ENCODE data around the gene DRC1. TPM values are rescaled to one million over a fixed set of nuclear protein-coding genes. Genes with fewer than 3 reads are reported as not detected.
A peak's percentile ranks its signal among the peaks of the same experiment; 100 is the strongest.

The DRC1 gene
- total and polyA plus RNA-seq, 2 of the 13 experiments (the other 11 are each of a cell fraction or from before 2014, with no cell fraction given) = 0.07 TPM; not detected in 1

DNA sequence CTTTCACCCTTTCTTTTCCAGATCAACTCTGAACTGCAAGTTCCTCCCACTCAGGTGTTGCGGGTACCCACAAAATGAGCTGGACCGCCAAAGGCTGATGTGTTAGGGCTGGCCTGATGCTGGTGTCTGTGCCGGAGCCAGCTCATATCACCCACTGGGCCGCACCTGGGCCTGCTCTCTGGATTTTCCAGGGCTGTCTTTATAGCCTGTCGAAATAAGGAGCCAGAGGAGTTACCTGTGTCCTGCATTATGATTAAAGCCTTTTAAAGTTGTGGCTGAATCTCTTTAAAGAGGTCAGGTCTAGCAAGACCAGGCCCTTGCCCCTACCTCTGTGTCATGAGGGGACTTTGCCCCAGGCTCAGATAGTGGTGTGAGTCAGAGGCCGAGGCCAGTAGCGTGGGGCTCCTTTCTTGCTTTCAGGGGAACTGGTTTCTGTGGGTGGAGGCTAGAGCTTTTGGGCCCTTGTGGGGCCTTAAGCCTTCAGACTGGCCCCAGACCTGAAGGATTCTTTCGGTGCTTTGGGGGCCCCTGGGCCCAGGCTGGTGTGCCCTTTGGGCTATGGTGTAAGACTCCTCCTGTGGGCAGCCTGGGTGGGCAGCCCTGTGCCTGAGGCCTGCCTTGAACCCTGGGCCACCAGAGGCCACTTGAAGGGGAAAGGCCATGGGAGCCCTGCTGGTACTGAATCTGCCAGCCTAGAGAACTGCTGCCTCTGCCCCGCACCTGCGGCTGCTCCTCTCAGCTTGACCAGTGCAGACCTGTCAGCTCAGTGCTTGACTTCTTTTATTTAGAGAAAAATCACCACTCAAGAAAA lies 54.9 kb downstream of the DRC1 start (continued):
- TF ChIP-seq, protein P1, sequence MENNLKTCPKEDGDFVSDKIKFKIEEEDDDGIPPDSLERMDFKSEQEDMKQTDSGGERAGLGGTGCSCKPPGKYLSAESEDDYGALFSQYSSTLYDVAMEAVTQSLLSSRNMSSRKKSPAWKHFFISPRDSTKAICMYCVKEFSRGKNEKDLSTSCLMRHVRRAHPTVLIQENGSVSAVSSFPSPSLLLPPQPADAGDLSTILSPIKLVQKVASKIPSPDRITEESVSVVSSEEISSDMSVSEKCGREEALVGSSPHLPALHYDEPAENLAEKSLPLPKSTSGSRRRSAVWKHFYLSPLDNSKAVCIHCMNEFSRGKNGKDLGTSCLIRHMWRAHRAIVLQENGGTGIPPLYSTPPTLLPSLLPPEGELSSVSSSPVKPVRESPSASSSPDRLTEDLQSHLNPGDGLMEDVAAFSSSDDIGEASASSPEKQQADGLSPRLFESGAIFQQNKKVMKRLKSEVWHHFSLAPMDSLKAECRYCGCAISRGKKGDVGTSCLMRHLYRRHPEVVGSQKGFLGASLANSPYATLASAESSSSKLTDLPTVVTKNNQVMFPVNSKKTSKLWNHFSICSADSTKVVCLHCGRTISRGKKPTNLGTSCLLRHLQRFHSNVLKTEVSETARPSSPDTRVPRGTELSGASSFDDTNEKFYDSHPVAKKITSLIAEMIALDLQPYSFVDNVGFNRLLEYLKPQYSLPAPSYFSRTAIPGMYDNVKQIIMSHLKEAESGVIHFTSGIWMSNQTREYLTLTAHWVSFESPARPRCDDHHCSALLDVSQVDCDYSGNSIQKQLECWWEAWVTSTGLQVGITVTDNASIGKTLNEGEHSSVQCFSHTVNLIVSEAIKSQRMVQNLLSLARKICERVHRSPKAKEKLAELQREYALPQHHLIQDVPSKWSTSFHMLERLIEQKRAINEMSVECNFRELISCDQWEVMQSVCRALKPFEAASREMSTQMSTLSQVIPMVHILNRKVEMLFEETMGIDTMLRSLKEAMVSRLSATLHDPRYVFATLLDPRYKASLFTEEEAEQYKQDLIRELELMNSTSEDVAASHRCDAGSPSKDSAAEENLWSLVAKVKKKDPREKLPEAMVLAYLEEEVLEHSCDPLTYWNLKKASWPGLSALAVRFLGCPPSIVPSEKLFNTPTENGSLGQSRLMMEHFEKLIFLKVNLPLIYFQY (CRISPR knock-in tag; IDR thresholded peaks at IDR 0.05; ENCODE audit: borderline replicate concordance) = peak; percentile 56; the same call in 1 of the 2 replicates
- TF ChIP-seq SCMH1 (CRISPR knock-in tag; IDR thresholded peaks at IDR 0.05; ENCODE audit: borderline replicate concordance) (no peak), KMT2A (CRISPR knock-in tag; IDR thresholded peaks at IDR 0.05) (0 out of 2 replicates have a peak, but pooled peaks have one; percentile 27), ZNF382 (CRISPR knock-in tag; IDR thresholded peaks at IDR 0.05; ENCODE audit: borderline replicate concordance) (no peak), SSRP1 (CRISPR knock-in tag; IDR thresholded peaks at IDR 0.05) (no peak), JUNB (CRISPR knock-in tag; IDR thresholded peaks at IDR 0.05; ENCODE audit: borderline replicate concordance) (peak; percentile 38; the same call in 1 of the 2 replicates), ZNF337 (CRISPR knock-in tag; IDR thresholded peaks at IDR 0.05; ENCODE audit: borderline replicate concordance, low read depth) (no peak), MZF1 (CRISPR knock-in tag; IDR thresholded peaks at IDR 0.05; ENCODE audit: borderline replicate concordance) (no peak)
- TF ChIP-seq, protein P2, sequence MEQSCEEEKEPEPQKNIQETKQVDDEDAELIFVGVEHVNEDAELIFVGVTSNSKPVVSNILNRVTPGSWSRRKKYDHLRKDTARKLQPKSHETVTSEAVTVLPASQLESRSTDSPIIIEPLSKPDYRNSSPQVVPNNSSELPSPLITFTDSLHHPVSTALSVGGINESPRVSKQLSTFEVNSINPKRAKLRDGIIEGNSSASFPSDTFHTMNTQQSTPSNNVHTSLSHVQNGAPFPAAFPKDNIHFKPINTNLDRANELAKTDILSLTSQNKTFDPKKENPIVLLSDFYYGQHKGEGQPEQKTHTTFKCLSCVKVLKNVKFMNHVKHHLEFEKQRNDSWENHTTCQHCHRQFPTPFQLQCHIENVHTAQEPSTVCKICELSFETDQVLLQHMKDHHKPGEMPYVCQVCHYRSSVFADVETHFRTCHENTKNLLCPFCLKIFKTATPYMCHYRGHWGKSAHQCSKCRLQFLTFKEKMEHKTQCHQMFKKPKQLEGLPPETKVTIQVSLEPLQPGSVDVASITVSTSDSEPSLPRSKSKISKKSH (CRISPR knock-in tag; IDR thresholded peaks at IDR 0.05; ENCODE audit: borderline replicate concordance) = no peak
- TF ChIP-seq, protein P3, sequence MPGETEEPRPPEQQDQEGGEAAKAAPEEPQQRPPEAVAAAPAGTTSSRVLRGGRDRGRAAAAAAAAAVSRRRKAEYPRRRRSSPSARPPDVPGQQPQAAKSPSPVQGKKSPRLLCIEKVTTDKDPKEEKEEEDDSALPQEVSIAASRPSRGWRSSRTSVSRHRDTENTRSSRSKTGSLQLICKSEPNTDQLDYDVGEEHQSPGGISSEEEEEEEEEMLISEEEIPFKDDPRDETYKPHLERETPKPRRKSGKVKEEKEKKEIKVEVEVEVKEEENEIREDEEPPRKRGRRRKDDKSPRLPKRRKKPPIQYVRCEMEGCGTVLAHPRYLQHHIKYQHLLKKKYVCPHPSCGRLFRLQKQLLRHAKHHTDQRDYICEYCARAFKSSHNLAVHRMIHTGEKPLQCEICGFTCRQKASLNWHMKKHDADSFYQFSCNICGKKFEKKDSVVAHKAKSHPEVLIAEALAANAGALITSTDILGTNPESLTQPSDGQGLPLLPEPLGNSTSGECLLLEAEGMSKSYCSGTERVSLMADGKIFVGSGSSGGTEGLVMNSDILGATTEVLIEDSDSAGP (CRISPR knock-in tag; IDR thresholded peaks at IDR 0.05; ENCODE audit: borderline replicate concordance) = 0 out of 2 replicates have a peak, but pooled peaks have one; percentile 44
- TF ChIP-seq, protein P4, sequence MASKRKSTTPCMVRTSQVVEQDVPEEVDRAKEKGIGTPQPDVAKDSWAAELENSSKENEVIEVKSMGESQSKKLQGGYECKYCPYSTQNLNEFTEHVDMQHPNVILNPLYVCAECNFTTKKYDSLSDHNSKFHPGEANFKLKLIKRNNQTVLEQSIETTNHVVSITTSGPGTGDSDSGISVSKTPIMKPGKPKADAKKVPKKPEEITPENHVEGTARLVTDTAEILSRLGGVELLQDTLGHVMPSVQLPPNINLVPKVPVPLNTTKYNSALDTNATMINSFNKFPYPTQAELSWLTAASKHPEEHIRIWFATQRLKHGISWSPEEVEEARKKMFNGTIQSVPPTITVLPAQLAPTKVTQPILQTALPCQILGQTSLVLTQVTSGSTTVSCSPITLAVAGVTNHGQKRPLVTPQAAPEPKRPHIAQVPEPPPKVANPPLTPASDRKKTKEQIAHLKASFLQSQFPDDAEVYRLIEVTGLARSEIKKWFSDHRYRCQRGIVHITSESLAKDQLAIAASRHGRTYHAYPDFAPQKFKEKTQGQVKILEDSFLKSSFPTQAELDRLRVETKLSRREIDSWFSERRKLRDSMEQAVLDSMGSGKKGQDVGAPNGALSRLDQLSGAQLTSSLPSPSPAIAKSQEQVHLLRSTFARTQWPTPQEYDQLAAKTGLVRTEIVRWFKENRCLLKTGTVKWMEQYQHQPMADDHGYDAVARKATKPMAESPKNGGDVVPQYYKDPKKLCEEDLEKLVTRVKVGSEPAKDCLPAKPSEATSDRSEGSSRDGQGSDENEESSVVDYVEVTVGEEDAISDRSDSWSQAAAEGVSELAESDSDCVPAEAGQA (IDR thresholded peaks at IDR 0.05; ENCODE audit: low read depth) = no peak
- TF ChIP-seq, protein P4 (CRISPR knock-in tag; IDR thresholded peaks at IDR 0.05; ENCODE audit: borderline replicate concordance) = no peak
